GM21367 (cell line): ENCODE measurements around the gene TNN.

ENCODE experiments used
- ATAC-seq: cut with Tn5 transposase; IDR thresholded peaks from one replicate; pipeline ENCODE4 v1.9.1; 2021; ENCODE audit not compliant: unreplicated experiment

The TNN gene

DNA sequence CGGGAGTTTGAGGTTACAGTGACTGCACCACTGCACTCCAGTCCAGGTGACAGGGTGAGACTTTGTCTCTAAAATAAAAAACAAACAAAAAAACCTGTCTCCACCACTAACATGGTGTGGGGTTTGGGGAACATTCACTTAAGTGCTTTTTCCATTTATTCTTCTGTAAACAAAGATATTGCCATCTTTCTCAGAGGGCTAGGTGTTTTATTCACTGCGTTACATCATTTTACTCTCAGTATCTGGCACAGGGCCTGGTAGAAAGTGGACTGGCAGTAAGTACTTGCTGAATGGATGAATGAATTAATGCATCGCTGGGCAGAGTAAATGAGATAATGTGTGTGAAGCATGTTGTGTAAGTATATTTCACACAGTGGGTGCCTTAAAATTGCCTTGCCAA is 104.9 kb downstream of the TNN start:
- ATAC-seq, result no peak

- no peak for ATAC-seq
Measured at GRCh38 chr1:175173531-175173930, 105.9 kb downstream of the TNN start.

GRCh38 chr1:175174309-175175102 is 106.9 kb downstream of the TNN start:
- peak; percentile 62 for ATAC-seq

DNA sequence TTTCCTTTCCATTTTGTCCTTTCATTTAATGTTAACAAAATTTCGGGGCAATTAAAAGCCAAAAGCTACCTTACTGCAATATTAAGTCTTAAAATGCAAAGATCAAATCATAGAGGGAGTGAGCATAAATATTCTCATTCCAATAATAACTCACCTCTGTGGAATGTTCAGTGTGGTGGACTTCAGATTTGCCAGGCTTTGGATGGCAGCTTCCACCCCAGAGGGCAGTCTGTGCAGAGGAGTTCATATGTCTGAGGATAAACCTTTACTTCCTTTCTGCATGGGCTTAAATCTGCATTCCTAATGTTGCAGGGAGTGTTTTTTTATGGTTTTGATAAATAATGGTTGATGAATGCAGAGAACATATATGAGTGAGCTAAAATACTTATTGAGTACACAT is 108.6 kb downstream of the TNN start:
- ATAC-seq, result no peak

DNA sequence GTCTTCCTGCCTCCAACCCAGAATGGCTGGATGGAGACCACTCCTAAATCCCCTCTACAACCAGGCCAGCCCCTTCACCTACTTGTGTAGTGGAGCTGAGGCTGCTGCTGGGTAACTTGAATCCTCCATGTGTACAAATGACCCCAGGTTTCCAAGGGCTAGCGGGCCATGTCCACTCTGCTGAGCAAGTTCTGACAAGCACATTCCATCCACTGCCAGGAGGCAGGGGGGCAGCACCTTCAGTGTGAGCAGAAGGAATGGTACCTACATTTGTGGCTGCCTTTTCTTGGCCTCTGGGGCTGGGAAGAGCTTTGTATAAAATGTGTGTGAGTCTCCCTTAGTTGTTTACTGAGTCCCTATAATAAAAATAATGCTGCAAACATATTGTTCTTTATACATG is 110.4 kb downstream of the TNN start:
- ATAC-seq, result no peak

- ATAC-seq, result no peak
Measured at GRCh38 chr1:175178456-175178855, 110.8 kb downstream of the TNN start.

DNA sequence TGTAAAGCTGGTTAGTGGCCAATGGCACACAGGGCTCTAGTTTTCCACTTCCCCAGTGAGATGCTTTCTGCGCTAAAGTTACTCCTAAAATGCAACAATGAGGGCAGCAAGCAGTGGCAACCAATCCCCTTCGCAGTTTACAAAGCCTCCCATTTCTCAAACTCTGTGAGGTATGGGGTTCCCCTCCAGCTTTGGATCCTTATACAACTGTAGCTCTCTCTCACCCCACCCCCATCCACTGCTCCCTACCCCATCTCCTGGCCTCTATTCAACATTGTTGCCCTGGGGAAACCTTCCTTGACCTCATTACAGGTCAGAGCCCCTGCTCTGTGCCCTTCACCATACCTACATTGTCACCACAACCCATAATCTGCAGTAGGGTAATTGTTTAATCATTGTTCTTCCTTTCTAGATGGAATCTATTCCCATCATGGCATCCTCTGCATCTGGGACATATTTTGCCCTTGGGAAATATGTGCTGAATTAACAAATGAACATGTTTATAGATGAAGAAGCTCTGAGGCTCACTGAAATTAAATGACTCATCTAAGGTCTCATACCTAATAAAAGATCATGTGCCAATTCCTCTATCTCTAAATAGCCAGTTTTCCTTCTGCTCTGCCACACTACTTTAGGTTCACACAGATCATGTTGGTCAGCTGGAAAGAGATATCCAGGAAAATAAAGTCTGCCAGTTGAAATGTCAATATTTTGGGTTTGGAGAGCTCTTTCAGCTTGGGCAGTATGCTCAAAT is 112.4 kb downstream of the TNN start:
- ATAC-seq, result no peak

- no peak for ATAC-seq
Measured at GRCh38 chr1:175182201-175182746, 114.6 kb downstream of the TNN start.

GRCh38 chr1:175183586-175183985 is 116.0 kb downstream of the TNN start:
- no peak for ATAC-seq

- no peak for ATAC-seq
Measured at GRCh38 chr1:175185903-175186302, 118.3 kb downstream of the TNN start.

- ATAC-seq, result no peak
Measured at GRCh38 chr1:175186433-175187160, 119.0 kb downstream of the TNN start.

DNA sequence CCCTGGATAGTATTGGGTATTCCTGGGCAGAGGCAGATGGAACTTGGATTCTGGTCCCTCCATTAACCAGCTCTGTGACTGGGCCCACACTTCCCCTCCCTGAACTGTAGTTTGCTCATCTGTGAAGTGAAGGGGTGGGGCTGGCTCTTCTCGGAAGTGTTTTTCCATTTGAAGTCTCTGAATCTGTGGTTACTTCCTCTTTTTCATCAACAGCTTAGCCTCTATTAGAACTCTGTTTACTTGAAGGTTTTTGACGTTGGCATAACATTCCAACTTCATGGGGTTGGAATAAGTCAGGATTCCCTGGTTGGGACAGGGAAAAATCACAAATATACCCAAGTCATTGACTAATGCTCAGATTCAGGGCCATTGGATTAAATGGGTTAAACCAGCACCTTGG is 121.3 kb downstream of the TNN start:
- ATAC-seq, result peak; percentile 54

GRCh38 chr1:175191659-175192058 is 124.0 kb downstream of the TNN start:
- ATAC-seq, result no peak

DNA sequence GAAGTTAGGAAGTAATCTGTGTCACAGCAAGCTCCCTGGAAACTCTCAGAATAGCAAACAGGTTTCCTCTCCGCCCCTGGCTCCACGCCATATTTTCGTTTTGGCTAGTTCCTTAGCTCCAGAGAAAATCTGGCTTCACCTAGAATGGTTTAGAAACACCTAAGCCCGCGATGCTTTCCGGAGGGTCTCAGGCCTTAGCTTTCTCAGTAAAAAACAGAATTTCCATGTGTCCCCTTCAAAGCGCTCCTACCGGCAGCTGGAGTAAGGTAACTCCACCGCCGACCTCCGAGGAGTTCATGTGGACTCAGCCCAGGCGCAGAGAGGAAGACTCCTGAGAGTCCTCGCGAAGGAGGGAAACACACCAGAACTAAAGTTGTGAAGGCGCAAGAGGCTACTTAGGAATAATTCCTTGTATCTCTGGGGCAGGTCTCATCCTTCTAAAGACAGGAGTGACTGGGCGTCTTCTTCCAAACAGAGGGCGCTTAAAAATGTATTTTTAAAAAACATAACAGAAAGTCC is 124.5 kb downstream of the TNN start:
- no peak for ATAC-seq

DNA sequence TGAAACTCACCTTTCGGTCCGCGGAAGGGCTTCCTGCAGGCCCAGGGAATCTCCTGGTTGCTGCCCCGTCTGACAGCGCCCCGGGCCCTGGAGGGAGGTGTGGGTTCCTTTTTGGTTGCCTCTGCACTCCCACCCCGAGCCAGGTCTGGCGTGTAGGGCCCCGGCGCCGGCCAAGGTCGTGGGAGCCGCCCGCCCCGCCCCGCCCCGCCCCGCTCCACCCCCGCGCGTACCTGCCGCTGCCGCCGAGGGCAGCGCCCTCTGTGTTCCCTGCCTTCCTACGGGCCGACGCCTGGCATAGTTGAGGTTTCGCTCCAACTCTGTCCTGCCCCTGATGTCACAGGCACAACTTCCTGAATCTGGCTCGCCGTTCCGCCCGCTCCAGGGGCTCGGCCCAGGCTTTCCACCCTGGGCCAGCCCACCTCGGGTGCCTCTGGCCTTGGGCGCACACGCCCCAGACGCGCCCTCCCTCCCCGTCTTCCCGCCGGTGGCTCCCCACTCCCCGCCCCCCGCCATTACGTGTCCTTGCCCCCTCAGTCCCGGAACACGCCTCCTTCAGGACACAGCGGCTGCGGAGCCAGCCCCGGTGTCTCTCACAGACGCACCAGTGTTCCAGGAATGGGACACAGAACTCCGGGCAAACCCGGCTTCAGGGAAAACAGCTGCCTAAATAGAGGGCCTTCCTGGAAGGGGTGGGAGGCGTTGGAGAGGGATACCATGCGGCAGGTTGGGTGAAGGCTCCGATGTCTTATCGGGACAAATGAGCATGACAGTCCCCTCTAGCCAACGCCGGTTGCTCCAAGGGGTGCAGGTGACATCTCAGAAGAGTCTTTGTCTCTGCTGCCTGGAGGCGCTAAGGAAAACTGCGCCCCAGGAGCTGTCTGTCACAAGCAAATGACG is 125.2 kb downstream of the TNN start, which contains the start of gene KIAA0040:
KIAA0040 (minus strand) TSS at position 147 of the 897 bp plus-strand sequence. CDS start 31,763 bp downstream, outside the sequence.
- peak; percentile 32 for ATAC-seq

- ATAC-seq, result no peak
Measured at GRCh38 chr1:175193527-175193910, 125.9 kb downstream of the TNN start.

- ATAC-seq, result no peak
Measured at GRCh38 chr1:175195281-175195680, 127.6 kb downstream of the TNN start.

DNA sequence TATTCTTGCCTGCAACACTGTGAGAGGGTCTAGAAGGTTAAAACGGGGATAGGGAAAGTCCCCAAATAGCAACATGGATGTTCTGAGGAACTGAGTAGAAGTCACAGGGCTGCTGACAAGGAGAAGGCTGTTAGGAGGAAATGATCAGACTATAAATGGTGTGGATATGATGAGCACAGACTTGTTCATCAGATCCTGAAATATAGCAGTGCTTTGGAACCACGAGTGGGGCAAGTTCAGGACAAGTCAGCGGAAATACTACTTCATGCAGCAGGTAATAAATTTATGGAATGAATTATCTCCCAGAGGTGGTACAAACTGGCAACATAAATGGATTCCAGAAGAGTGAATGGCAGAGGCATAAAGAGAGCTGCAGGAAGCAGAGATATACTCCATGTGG is 128.2 kb downstream of the TNN start:
- no peak for ATAC-seq

- ATAC-seq, result no peak
Measured at GRCh38 chr1:175197531-175197930, 129.9 kb downstream of the TNN start.
